MCF 10A (cell line): ENCODE measurements around the gene MTF1. TPM values are rescaled to one million over a fixed set of nuclear protein-coding genes. Genes with fewer than 3 reads are reported as not detected.
A peak's percentile ranks its signal among the peaks of the same experiment; 100 is the strongest.

Experiments used
- BruUV-seq: library from RNA; stranded (reverse); fragments of 400-500 nt; replicated peaks from 2 replicates; lab custom pipeline; 2021; lab: Mats Ljungman, UMichigan
- CTCF ChIA-PET: fragments of 300-600 bp; sonication (Branson Sonifier 250); formaldehyde crosslinking; extraction: SDS; loops from one replicate; lab custom pipeline; 2021; ENCODE audit warnings: antibody characterized with exemption, inconsistent platforms; lab: Yijun Ruan, JAX
- POLR2A ChIA-PET: fragments of 300-600, 350-650 bp; sonication (Branson Sonifier 250); formaldehyde crosslinking; extraction: SDS; loops from one replicate; lab custom pipeline; 2020; ENCODE audit warnings: antibody characterized with exemption, inconsistent platforms; lab: Yijun Ruan, JAX
- DNase-seq: peaks from one replicate; pipeline ENCODE4 v3.0.0-alpha.2; 2018; ENCODE audit not compliant: unreplicated experiment
- H3K27ac Mint-ChIP-seq: one replicate; pipeline ENCODE4 v1.8.0; 2022; ENCODE audit warnings: mild to moderate bottlenecking, low read depth, mixed read lengths; ENCODE audit not compliant: unreplicated experiment
- H3K27me3 Mint-ChIP-seq: one replicate; pipeline ENCODE4 v1.8.0; 2022; ENCODE audit warnings: mixed read lengths; ENCODE audit not compliant: insufficient read depth, unreplicated experiment
- H3K36me3 Mint-ChIP-seq: one replicate; pipeline ENCODE4 v1.8.0; 2022; ENCODE audit warnings: mild to moderate bottlenecking, moderate library complexity, mixed read lengths; ENCODE audit not compliant: insufficient read depth, unreplicated experiment
- H3K4me1 Mint-ChIP-seq: one replicate; pipeline ENCODE4 v1.8.0; 2022; ENCODE audit warnings: mixed read lengths; ENCODE audit not compliant: insufficient read depth, unreplicated experiment
- H3K4me3 Mint-ChIP-seq: one replicate; pipeline ENCODE4 v1.8.0; 2022; ENCODE audit warnings: mild to moderate bottlenecking, moderate library complexity, mixed read lengths; ENCODE audit not compliant: unreplicated experiment
- H3K9me3 Mint-ChIP-seq: one replicate; pipeline ENCODE4 v1.8.0; 2022; ENCODE audit warnings: mixed read lengths; ENCODE audit not compliant: unreplicated experiment
- CTCF ChIP-seq: fragments of 200-600 bp; IDR thresholded peaks from one replicate; pipeline ENCODE4 v1.8.0; 2022; ENCODE audit warnings: antibody characterized with exemption, mild to moderate bottlenecking; ENCODE audit not compliant: unreplicated experiment
- intact Hi-C: fragments of 100-400 bp; cut with micrococcal nuclease; formaldehyde crosslinking; loops from 2 replicates; pipeline ENCODE4 v1.14.1; 2022
- total RNA-seq: library from RNA; stranded (reverse); gene quantifications from 2 replicates; pipeline ENCODE4 v1.2.3, GENCODE V29; 2022

The MTF1 gene
- total RNA-seq, 1 experiment from 2014 or later = 34.7 TPM

- Mint-ChIP-seq H3K4me1 (peaks cover 16% of the 10 kb centered on the region), H3K27ac (no peak overlapping the region), H3K36me3 (peaks cover 42% of the 10 kb centered on the region), H3K4me3 (peak overlapping the region; percentile 82), H3K27me3 (no peaks in the 10 kb centered on the region), H3K9me3 (no peaks in the 10 kb centered on the region)
- intact Hi-C loops = no loop called here
- BruUV-seq = no TSS peak
- POLR2A ChIA-PET = interaction anchor here (0.6 to 1.3 kb wide), 4 partner anchors 11 to 136 kb away, joined by 3 to 5 read pairs (median 4); a partner anchor contains a TSS
- DNase-seq = peak; percentile 60
- CTCF ChIA-PET = interaction anchor here (1.6 kb wide), 1 partner anchor 64 kb away, joined by 4 read pairs; the partner anchor contains the start of gene MTF1
- no peak for TF ChIP-seq CTCF
Observed at GRCh38 chr1:37795340-37796125, 63.9 kb downstream of the MTF1 start.

- DNase-seq = peak; percentile 32
- no TSS peak for BruUV-seq
- H3K27me3 Mint-ChIP-seq = no peaks in the 10 kb centered on the region
- intact Hi-C loops = loop anchor here (1.0 kb wide), 1 partner anchor 104 kb away; a partner anchor contains a TSS
- CTCF ChIA-PET = interaction anchor here (1.6 kb wide), 1 partner anchor 65 kb away, joined by 4 read pairs; the partner anchor contains the start of gene MTF1
- H3K4me1 Mint-ChIP-seq = peaks cover 16% of the 10 kb centered on the region
- no peak for TF ChIP-seq CTCF
- POLR2A ChIA-PET = interaction anchor here (1.1 to 1.3 kb wide), 4 partner anchors 12 to 106 kb away, joined by 4 to 5 read pairs (median 4); partner anchors contain the start of genes C1orf122 and YRDC
- H3K36me3 Mint-ChIP-seq = peaks cover 42% of the 10 kb centered on the region
- H3K4me3 Mint-ChIP-seq = peak overlapping the region; percentile 82
- peak overlapping the region; percentile 71 for H3K27ac Mint-ChIP-seq
- no peaks in the 10 kb centered on the region for H3K9me3 Mint-ChIP-seq
Observed at GRCh38 chr1:37794372-37795339, 64.7 kb downstream of the MTF1 start.

- H3K4me3 Mint-ChIP-seq = peak within 1 kb of the TSS; percentile 82
- ChIA-PET POLR2A (interaction anchor here (1.1 to 1.3 kb wide), 3 partner anchors 13 to 105 kb away, joined by 4 read pairs; partner anchors contain the start of genes C1orf122 and YRDC), CTCF (interaction anchor here (1.6 kb wide), 1 partner anchor 66 kb away, joined by 4 read pairs; the partner anchor contains the start of gene MTF1)
- H3K27ac Mint-ChIP-seq = peak within 1 kb of the TSS; percentile 71
- H3K4me1 Mint-ChIP-seq = peaks cover 16% of the 10 kb centered on the region
- no TSS peak for BruUV-seq
- H3K27me3 Mint-ChIP-seq = no peaks in the 10 kb centered on the region
- TF ChIP-seq CTCF = no peak
- intact Hi-C loops = loop anchor here (1.0 kb wide), 1 partner anchor 104 kb away; a partner anchor contains a TSS
- H3K9me3 Mint-ChIP-seq = no peaks in the 10 kb centered on the region
- H3K36me3 Mint-ChIP-seq = peaks cover 34% of the 10 kb centered on the region
- DNase-seq = peak; percentile 46
Observed at GRCh38 chr1:37793773-37794371, 65.5 kb downstream of the MTF1 start, which contains the start of gene MANEAL. TSS of gene MANEAL (plus strand) at chr1:37793847. CDS start at chr1:37794183, 336 bp downstream.
